ENCODE data around the gene JAKMIP2. TPM values are rescaled to one million over a fixed set of nuclear protein-coding genes. Genes with fewer than 3 reads are reported as not detected.
"Not testable (repeated sequence)": the region's sequence is repeated elsewhere in the genome, so short reads cannot be mapped to it uniquely, and the experiment has no call there.

JAKMIP2 gene
- total and polyA plus RNA-seq, 10 of the 15 experiments (the other 5 are each of a cell fraction or from before 2014, with no cell fraction given), result 0.51 to 1.8 (median 0.89) TPM

DNA sequence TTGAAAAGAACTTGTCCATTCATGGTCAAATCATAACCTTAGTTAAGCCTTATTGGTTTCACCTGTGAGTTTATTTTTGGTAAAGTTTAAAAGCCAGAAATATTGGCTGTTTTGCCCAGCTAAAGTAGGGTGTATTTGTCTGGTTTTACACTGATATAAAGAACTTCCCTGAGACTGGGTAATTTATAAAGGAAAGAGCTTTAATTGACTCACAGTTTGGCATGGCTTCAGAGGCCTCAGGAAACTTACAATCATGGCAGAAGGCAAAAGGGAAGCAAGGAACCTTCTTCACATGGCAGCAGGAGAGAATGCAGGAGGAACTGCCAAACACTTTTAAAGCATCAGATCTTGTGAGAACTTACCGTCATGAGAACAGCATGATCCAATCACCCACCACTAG is 55.3 kb downstream of the JAKMIP2 start:
- H3K4me2 ChIP-seq (ENCODE audit: control insufficient read depth, insufficient read depth), result no peak overlapping the region
- WGBS (ENCODE audit: insufficient coverage, insufficient replicate concordance, low lambda C conversion rate, missing lambda C conversion rate), result 69% methylated on average over 1 of the region's 1 CpG
- DNase-seq (ENCODE audit: low read depth, low spot score) (no peak), FAIRE-seq (no peak), ATAC-seq (no peak)
- H3K9me3 ChIP-seq (replicated peaks; ENCODE audit: control insufficient read depth, insufficient read depth, low read length), result no peaks in the 10 kb centered on the region
- H4K20me1 ChIP-seq (ENCODE audit: control insufficient read depth, insufficient read depth), result no peaks in the 10 kb centered on the region
- ChIA-PET RAD21 (ENCODE audit: unreplicated experiment) (no interaction called here), CTCF (no interaction called here), SMC1A (ENCODE audit: uncharacterized antibody, unreplicated experiment) (no interaction called here), POLR2A (no interaction called here)
- in situ Hi-C loops (cut with MboI), result no loop called here
- H3K4me1 ChIP-seq (ENCODE audit: control insufficient read depth, insufficient read depth, low read length), result no peaks in the 10 kb centered on the region
- no TSS peak for BruUV-seq (replicated peaks)
- H2AFZ ChIP-seq (ENCODE audit: control insufficient read depth, low read depth, low read length), result no peak overlapping the region
- H3K4me3 ChIP-seq, result no peak overlapping the region
- no peak overlapping the region for H3K9ac ChIP-seq (ENCODE audit: control insufficient read depth, insufficient read depth, low read length)
- H3K79me2 ChIP-seq (ENCODE audit: control insufficient read depth, insufficient read depth, low read length), result no peaks in the 10 kb centered on the region
- TF ChIP-seq TBL1XR1 (IDR thresholded peaks at IDR 0.05; ENCODE audit: low read depth, low read length) (no peak), NR2C1 (IDR thresholded peaks at IDR 0.05) (no peak), ESRRA (IDR thresholded peaks at IDR 0.05; ENCODE audit: low read length) (no peak), RAD21 (IDR thresholded peaks at IDR 0.05; ENCODE audit: insufficient read depth, low read depth, low read length) (no peak), TAF1 (IDR thresholded peaks at IDR 0.05; ENCODE audit: borderline replicate concordance, low read depth, low read length) (no peak), ZNF207 (IDR thresholded peaks at IDR 0.05; ENCODE audit: borderline replicate concordance) (no peak), MXI1 (IDR thresholded peaks at IDR 0.05; ENCODE audit: low read depth, low read length) (no peak), MTA3 (IDR thresholded peaks at IDR 0.05; ENCODE audit: borderline replicate concordance, low read length) (no peak)
- no peak overlapping the region for H3K27ac ChIP-seq (ENCODE audit: control insufficient read depth, insufficient read depth)
- no peaks in the 10 kb centered on the region for H3K27me3 ChIP-seq (replicated peaks in 1 of 2; ENCODE audit: control insufficient read depth in 2 of 2, insufficient read depth in 2 of 2, low read length in 1 of 2)
- H3K36me3 ChIP-seq (ENCODE audit: control insufficient read depth in 2 of 2, insufficient read depth in 2 of 2, low read length in 1 of 2), result no peaks in the 10 kb centered on the region
- intact Hi-C loops (cut with micrococcal nuclease; ENCODE audit: unreplicated experiment), result no loop called here

DNA sequence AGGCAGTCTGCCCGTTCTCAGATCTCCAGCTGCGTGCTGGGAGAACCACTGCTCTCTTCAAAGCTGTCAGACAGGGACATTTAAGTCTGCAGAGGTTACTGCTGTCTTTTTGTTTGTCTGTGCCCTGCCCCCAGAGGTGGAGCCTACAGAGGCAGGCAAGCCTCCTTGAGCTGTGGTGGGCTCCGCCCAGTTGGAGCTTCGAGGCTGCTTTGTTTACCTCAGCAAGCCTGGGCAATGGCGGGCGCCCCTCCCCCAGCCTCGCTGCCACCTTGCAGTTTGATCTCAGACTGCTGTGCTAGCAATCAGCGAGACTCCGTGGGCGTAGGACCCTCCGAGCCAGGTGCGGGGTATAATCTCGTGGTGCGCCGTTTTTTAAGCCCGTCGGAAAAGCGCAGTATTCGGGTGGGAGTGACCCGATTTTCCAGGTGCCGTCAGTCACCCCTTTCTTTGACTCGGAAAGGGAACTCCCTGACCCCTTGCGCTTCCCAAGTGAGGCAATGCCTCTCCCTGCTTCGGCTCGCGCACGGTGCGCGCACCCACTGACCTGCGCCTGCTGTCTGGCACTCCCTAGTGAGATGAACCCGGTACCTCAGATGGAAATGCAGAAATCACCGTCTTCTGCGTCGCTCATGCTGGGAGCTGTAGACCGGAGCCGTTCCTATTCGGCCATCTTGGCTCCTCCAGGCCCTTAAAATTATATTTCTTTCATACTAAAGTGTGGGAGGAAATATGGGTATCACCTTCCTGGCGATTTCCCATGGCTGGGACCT is 61.2 kb downstream of the JAKMIP2 start:
- in situ Hi-C loops (cut with MboI); H3K36me3 ChIP-seq (ENCODE audit: control insufficient read depth in 2 of 2, insufficient read depth in 2 of 2, low read length in 1 of 2); H3K27ac ChIP-seq (ENCODE audit: control insufficient read depth, insufficient read depth); FAIRE-seq; POLR2A ChIA-PET; BruUV-seq (replicated peaks); H3K79me2 ChIP-seq (ENCODE audit: control insufficient read depth, insufficient read depth, low read length); H3K9ac ChIP-seq (ENCODE audit: control insufficient read depth, insufficient read depth, low read length); H3K4me3 ChIP-seq; SMC1A ChIA-PET (ENCODE audit: uncharacterized antibody, unreplicated experiment); H3K9me3 ChIP-seq (replicated peaks; ENCODE audit: control insufficient read depth, insufficient read depth, low read length); CTCF ChIA-PET; H3K4me2 ChIP-seq (ENCODE audit: control insufficient read depth, insufficient read depth); H3K27me3 ChIP-seq (replicated peaks in 1 of 2; ENCODE audit: control insufficient read depth in 2 of 2, insufficient read depth in 2 of 2, low read length in 1 of 2); intact Hi-C loops (cut with micrococcal nuclease; ENCODE audit: unreplicated experiment); DNase-seq (ENCODE audit: low read depth, low spot score); H3K4me1 ChIP-seq (ENCODE audit: control insufficient read depth, insufficient read depth, low read length); H2AFZ ChIP-seq (ENCODE audit: control insufficient read depth, low read depth, low read length); RAD21 ChIA-PET (ENCODE audit: unreplicated experiment); ATAC-seq; H4K20me1 ChIP-seq (ENCODE audit: control insufficient read depth, insufficient read depth): not testable (repeated sequence)
- WGBS (ENCODE audit: insufficient coverage, insufficient replicate concordance, low lambda C conversion rate, missing lambda C conversion rate), result 58% methylated on average over 20 of the region's 38 CpGs

Data from GM12878 (cell line).